NCI-H1417 (cell line): ENCODE results near the gene BRAF.
"Not testable (repeated sequence)": the region's sequence is repeated elsewhere in the genome, so short reads cannot be mapped to it uniquely, and the experiment has no call there.

Experiments used
- DNase-seq, 3 experiments: peaks; one replicate each; lab custom pipeline; 2025; lab: John Stamatoyannopoulos, UW

The BRAF gene

GRCh38 chr7:140708764-140709163 lies 216.0 kb downstream of the BRAF start:
- not testable (repeated sequence) for DNase-seq

- no peak for DNase-seq
Observed at GRCh38 chr7:140707132-140707531, 217.6 kb downstream of the BRAF start.

- no peak for DNase-seq
Observed at GRCh38 chr7:140704205-140704604, 220.5 kb downstream of the BRAF start.

- DNase-seq, result no peak
Observed at GRCh38 chr7:140702774-140703173, 222.0 kb downstream of the BRAF start.

- DNase-seq, result no peak
Observed at GRCh38 chr7:140698477-140698876, 226.3 kb downstream of the BRAF start.

GRCh38 chr7:140697447-140698143 lies 227.1 kb downstream of the BRAF start:
- DNase-seq, result no peak

GRCh38 chr7:140696680-140697446 lies 227.9 kb downstream of the BRAF start, which contains the start of gene NDUFB2:
Gene NDUFB2, plus strand, starts transcription at chr7:140696708. Its CDS starts 37 bp downstream, at chr7:140696745.
- DNase-seq, result peak; percentile 82 to 99 (median 97)

- DNase-seq, result peak in 1 of 3 experiments; percentile 95
Observed at GRCh38 chr7:140696024-140696679, 228.6 kb downstream of the BRAF start.

GRCh38 chr7:140695381-140695780 lies 229.3 kb downstream of the BRAF start:
- DNase-seq, result no peak

- no peak for DNase-seq
Observed at GRCh38 chr7:140694592-140694991, 230.1 kb downstream of the BRAF start.

- DNase-seq, result not testable (repeated sequence)
Observed at GRCh38 chr7:140693849-140694248, 230.9 kb downstream of the BRAF start.

GRCh38 chr7:140691376-140692045 lies 233.2 kb downstream of the BRAF start:
- DNase-seq, result no peak

GRCh38 chr7:140689199-140690152 lies 235.3 kb downstream of the BRAF start:
- no peak for DNase-seq

- DNase-seq, result no peak
Observed at GRCh38 chr7:140688341-140688740, 236.4 kb downstream of the BRAF start.

GRCh38 chr7:140686921-140687320 lies 237.8 kb downstream of the BRAF start:
- DNase-seq, result no peak

- no peak for DNase-seq
Observed at GRCh38 chr7:140685407-140686087, 239.2 kb downstream of the BRAF start.

GRCh38 chr7:140684066-140684950 lies 240.4 kb downstream of the BRAF start:
- no peak for DNase-seq

- DNase-seq, result no peak
Observed at GRCh38 chr7:140683657-140684056, 241.1 kb downstream of the BRAF start.

- no peak for DNase-seq
Observed at GRCh38 chr7:140681766-140682165, 243.0 kb downstream of the BRAF start.
